Muscle of leg (tissue), 11 donors: ENCODE measurements around the gene HDAC7. TPM values are rescaled to one million over a fixed set of nuclear protein-coding genes. Genes with fewer than 3 reads are reported as not detected.

Source experiments
- DNase-seq: peaks from one replicate; pipeline ENCODE4 v3.0.0; 2013
- H3K27ac ChIP-seq: one replicate; pipeline ENCODE4 v1.5.1; 2013; ENCODE audit warnings: mild to moderate bottlenecking, low read length, control low read depth
- H3K27me3 ChIP-seq: one replicate; pipeline ENCODE4 v1.6.1; 2013; ENCODE audit warnings: low read length; ENCODE audit not compliant: control insufficient read depth, insufficient read depth
- H3K36me3 ChIP-seq: one replicate; pipeline ENCODE4 v1.6.1; 2013; ENCODE audit warnings: low read length; ENCODE audit not compliant: control insufficient read depth, insufficient read depth
- H3K4me1 ChIP-seq: one replicate; pipeline ENCODE4 v1.6.1; 2013; ENCODE audit warnings: low read length; ENCODE audit not compliant: control insufficient read depth, insufficient read depth
- H3K4me3 ChIP-seq: one replicate; pipeline ENCODE4 v1.5.1; 2013; ENCODE audit warnings: low read length, control low read depth
- H3K9me3 ChIP-seq: replicated peaks from 2 replicates; pipeline ENCODE4 v1.6.1; 2013; ENCODE audit warnings: low read depth, low read length; ENCODE audit not compliant: control insufficient read depth
- WGBS: methylation state at CpG from one replicate; pipeline ENCODE4 v1.1.5; 2013; ENCODE audit warnings: missing lambda C conversion rate; ENCODE audit not compliant: insufficient coverage; 5-methylcytosine and 5-hydroxymethylcytosine counted together
- polyA plus RNA-seq, 8 donors: library from polyadenylated mRNA; unstranded; fragments of 120-200 nt; gene quantifications; one replicate each; pipeline versions ENCODE4 v1.2.1 to v1.2.3, GENCODE V29; 2013; ENCODE audit warnings: inconsistent platforms in 1 of 8, low replicate concordance in 1 of 8; ENCODE audit not compliant: insufficient read length in 8 of 8, insufficient read depth in 1 of 8
- total RNA-seq: library from RNA; stranded (reverse); fragments of 120-200 nt; gene quantifications from one replicate; pipeline ENCODE4 v1.2.4, GENCODE V29; 2013

Gene HDAC7
- total and polyA plus RNA-seq, 9 donors, result 27.4 to 72.8 (median 59.5) TPM

GRCh38 chr12:47739297-47739696, 80.4 kb downstream of the HDAC7 start:
- Histone ChIP-seq H3K27me3 (peaks cover 5% of the 10 kb centered on the region), H3K27ac (no peak overlapping the region), H3K4me3 (no peak overlapping the region), H3K4me1 (peaks cover 59% of the 10 kb centered on the region), H3K36me3 (peaks cover 2% of the 10 kb centered on the region), H3K9me3 (no peaks in the 10 kb centered on the region)
- 89% methylated on average over 3 of the region's 3 CpGs for WGBS
- no peak for DNase-seq

DNA sequence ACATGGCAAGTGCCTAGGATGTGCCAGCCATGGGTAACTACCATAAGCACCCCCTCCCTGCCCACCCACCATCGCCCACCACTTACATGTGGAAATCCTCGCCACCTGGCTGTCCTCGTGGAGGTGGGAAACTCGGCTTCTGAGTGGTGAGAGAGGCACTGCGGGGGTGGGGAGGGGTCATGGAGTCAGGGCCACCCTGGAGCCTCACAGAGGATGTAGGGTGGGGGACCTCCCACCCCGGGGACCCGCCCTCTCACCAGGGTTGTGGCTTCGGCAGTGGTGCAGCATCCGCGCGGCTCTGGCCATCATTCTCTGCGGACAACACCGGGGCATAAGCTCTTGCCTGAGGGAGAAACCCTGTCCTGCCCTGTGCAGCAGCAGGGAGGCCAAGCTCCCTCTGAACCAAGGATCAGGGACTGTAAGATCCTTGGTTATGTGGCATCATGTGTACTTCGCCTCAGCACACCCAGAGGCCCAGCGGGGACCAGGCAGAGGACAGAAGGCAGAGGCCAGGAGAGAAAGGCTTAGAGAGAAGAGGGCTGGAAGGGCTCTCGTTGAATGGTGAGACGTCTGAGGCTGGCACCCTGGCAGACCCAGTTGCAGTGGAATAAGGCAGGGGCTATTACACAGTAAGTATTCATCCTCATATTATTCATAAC, 81.6 kb downstream of the HDAC7 start:
- no peak for DNase-seq
- Histone ChIP-seq H3K27me3 (peaks cover under 1% of the 10 kb centered on the region), H3K4me3 (no peak overlapping the region), H3K36me3 (peaks cover 2% of the 10 kb centered on the region), H3K4me1 (peaks cover 59% of the 10 kb centered on the region), H3K27ac (no peak overlapping the region), H3K9me3 (no peaks in the 10 kb centered on the region)
- WGBS, result 77% methylated on average over 8 of the region's 17 CpGs

GRCh38 chr12:47736877-47737676, 82.6 kb downstream of the HDAC7 start:
- Histone ChIP-seq H3K4me3 (no peak overlapping the region), H3K9me3 (no peaks in the 10 kb centered on the region), H3K27me3 (no peaks in the 10 kb centered on the region), H3K27ac (peak overlapping the region; percentile 53), H3K4me1 (peaks cover 59% of the 10 kb centered on the region), H3K36me3 (peaks cover 2% of the 10 kb centered on the region)
- 16% methylated on average over 12 of the region's 19 CpGs for WGBS
- peak; percentile 82 for DNase-seq

GRCh38 chr12:47736216-47736615, 83.5 kb downstream of the HDAC7 start:
- H3K4me1 ChIP-seq, result peaks cover 56% of the 10 kb centered on the region
- WGBS, result 77% methylated on average over 3 of the region's 4 CpGs
- H3K4me3 ChIP-seq, result no peak overlapping the region

GRCh38 chr12:47735649-47736048, 84.1 kb downstream of the HDAC7 start:
- 94% methylated on average over 8 of the region's 11 CpGs for WGBS

More at GRCh38 chr12:47736216-47736615, 83.5 kb downstream of the HDAC7 start:
- no peak for DNase-seq
- H3K9me3 ChIP-seq, result no peaks in the 10 kb centered on the region
- no peaks in the 10 kb centered on the region for H3K27me3 ChIP-seq
- peak overlapping the region; percentile 53 for H3K27ac ChIP-seq
- H3K36me3 ChIP-seq, result peaks cover 2% of the 10 kb centered on the region

DNA sequence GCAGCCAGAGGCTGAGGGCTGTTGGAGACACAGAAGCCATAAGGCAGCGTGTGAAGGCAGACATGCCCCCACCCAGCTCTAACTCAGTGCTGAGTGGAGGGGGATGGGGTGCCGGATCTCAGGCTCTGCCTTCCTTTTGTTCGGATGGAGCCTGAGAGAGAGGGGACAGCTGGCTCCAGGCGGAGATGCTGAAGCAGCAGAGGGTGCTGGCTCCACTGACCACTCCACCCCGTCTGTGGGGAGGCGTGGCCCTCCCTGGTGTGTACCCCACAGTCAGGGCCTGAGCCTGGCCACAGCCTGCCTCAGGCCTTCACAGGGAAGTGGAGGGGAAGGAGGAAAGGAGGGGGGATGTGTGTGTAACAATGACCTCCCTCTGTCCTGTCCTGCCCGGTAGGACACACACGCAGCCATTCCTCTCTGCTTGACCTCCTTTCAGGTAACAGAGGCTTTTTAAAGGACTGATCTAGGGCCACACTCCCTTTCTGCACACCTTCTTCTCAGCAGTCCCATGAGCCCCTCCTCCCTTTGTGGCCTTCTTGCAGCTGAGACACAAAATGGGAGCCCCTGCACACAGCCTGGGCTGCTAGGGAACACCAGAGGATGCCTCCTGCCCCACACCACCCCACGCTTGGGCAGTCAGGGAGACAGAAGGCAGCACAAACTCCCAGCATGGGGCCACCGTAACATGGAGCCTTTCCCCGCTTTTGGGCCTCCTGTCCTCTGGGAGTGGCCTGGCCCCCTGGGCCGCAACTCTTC, 84.8 kb downstream of the HDAC7 start:
- Histone ChIP-seq H3K27me3 (no peaks in the 10 kb centered on the region), H3K27ac (peak overlapping the region; percentile 11), H3K9me3 (no peaks in the 10 kb centered on the region), H3K36me3 (peaks cover 2% of the 10 kb centered on the region), H3K4me3 (no peak overlapping the region), H3K4me1 (peaks cover 48% of the 10 kb centered on the region)
- peak; percentile 39 for DNase-seq
- 50% methylated on average over 8 of the region's 12 CpGs for WGBS

More at GRCh38 chr12:47735649-47736048, 84.1 kb downstream of the HDAC7 start:
- Histone ChIP-seq H3K4me3 (no peak overlapping the region), H3K27me3 (no peaks in the 10 kb centered on the region), H3K36me3 (peaks cover 2% of the 10 kb centered on the region), H3K4me1 (peaks cover 51% of the 10 kb centered on the region), H3K9me3 (no peaks in the 10 kb centered on the region), H3K27ac (peak overlapping the region; percentile 11)
- no peak for DNase-seq

GRCh38 chr12:47733142-47733541, 86.6 kb downstream of the HDAC7 start:
- DNase-seq, result no peak
- WGBS, result 86% methylated on average over 4 of the region's 4 CpGs
- H3K9me3 ChIP-seq, result no peaks in the 10 kb centered on the region
- H3K4me1 ChIP-seq, result peaks cover 56% of the 10 kb centered on the region
- H3K4me3 ChIP-seq, result no peak overlapping the region
- no peaks in the 10 kb centered on the region for H3K36me3 ChIP-seq
- H3K27me3 ChIP-seq, result no peaks in the 10 kb centered on the region
- no peak overlapping the region for H3K27ac ChIP-seq

Other genes starting within 250 kb of the HDAC7 start
- gene RPAP3, start 113.9 kb downstream of the HDAC7 start, total RNA-seq, result 18.0 TPM
- gene RPAP3, start 113.9 kb downstream of the HDAC7 start, polyA plus RNA-seq, result 10 to 100 TPM; 18.9 to 28.1 (median 24.9) TPM
- 0.31 TPM for gene ENDOU, start 94.4 kb downstream of the HDAC7 start, total RNA-seq
- gene ENDOU, start 94.4 kb downstream of the HDAC7 start, polyA plus RNA-seq, result under 1 TPM; 0.16 to 0.41 (median 0.25) TPM
- 11.5 TPM for gene RAPGEF3, start 61.0 kb downstream of the HDAC7 start, total RNA-seq
- 10 to 100 TPM in 5 of 8 donors, 1 to 10 TPM in 3; 7.5 to 20.5 (median 11.6) TPM for gene RAPGEF3, start 61.0 kb downstream of the HDAC7 start, polyA plus RNA-seq
- gene SLC48A1, start 46.7 kb downstream of the HDAC7 start, total RNA-seq, result 11.3 TPM
- gene SLC48A1, start 46.7 kb downstream of the HDAC7 start, polyA plus RNA-seq, result 10 to 100 TPM in 5 of 8 donors, 1 to 10 TPM in 3; 8.8 to 13.0 (median 12.2) TPM
- 0.40 TPM for gene VDR, start 85.1 kb upstream of the HDAC7 start, total RNA-seq
- 1 to 10 TPM in 1 of 8 donors, under 1 TPM in 7; 0.23 to 1.0 (median 0.45) TPM for gene VDR, start 85.1 kb upstream of the HDAC7 start, polyA plus RNA-seq
- gene TMEM106C, start 143.7 kb upstream of the HDAC7 start, total RNA-seq, result 59.6 TPM
- gene TMEM106C, start 143.7 kb upstream of the HDAC7 start, polyA plus RNA-seq, result 10 to 100 TPM; 45.3 to 74.1 (median 56.4) TPM
- 88.7 TPM for gene COL2A1, start 184.6 kb upstream of the HDAC7 start, total RNA-seq
- gene COL2A1, start 184.6 kb upstream of the HDAC7 start, polyA plus RNA-seq, result 100 to 1,000 TPM in 1 of 8 donors, 10 to 100 TPM in 6, 1 to 10 TPM in 1; 7.6 to 185 (median 38.5) TPM